Stimulated activated CD4-positive, alpha-beta T cell treated with anti-CD3 and anti-CD28 coated beads, Interleukin-2, amount 100 ng/mL, for 24 hours (primary cell): Measurements from ENCODE around the gene OR6C4.
"Not testable (repeated sequence)": the region's sequence is repeated elsewhere in the genome, so short reads cannot be mapped to it uniquely, and the experiment has no call there.

ENCODE experiments used
- DNase-seq, 2 donors: peaks; one replicate each; pipeline ENCODE4 v3.0.0-alpha.2; 2020

The OR6C4 gene

DNA sequence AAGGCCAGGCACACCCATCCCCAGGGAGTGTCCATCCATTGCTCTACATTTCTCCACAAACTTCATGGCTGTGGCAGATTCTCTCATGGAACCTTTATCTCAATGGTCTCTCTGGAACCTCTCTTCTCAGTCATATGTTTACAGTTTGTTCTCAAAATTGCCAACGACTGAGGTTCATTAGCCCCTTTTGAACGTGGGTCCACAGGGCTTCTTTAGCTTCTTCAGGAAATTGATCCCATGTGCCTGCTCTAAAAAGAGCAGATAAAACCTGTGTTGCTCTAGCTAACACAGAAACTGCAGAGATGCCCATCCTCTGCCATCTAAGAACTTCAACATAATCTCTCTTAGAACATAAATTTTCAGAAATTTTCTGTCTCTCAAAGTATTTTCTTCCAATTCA is at the start of gene OR6C4:
OR6C4 (plus strand) TSS at position 301 of the 400 bp plus-strand sequence. CDS start 1,625 bp downstream, outside the sequence.
- DNase-seq: no peak

DNA sequence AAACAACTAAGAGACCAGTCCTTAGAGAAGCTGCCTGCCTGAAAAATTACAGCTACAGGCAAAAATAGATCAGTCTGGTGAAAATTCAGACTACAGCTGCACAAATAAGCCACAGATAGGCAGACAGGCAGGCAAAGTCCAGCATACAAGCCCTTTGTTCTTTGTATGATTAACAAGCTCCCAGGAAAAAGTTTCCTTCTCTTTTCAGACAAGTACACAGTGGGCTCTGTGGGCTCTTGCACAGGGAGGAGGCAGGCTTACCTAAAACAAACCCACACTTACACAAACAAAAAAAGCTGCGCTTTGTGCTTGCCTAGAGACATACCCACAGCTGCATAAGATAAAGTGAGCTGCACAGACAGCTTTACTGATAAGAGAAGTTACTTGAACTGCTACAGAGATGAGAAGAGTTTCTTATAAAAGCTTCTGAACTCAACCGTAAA is 49.6 kb upstream of the OR6C4 start:
- DNase-seq: no peak

GRCh38 chr12:55501601-55502000 is 47.8 kb upstream of the OR6C4 start:
- no peak for DNase-seq

GRCh38 chr12:55515696-55516095 is 33.7 kb upstream of the OR6C4 start:
- no peak for DNase-seq

GRCh38 chr12:55516391-55516790 is 33.0 kb upstream of the OR6C4 start:
- DNase-seq: no peak

GRCh38 chr12:55548235-55548634 is 1.2 kb upstream of the OR6C4 start:
- not testable (repeated sequence) for DNase-seq

DNA sequence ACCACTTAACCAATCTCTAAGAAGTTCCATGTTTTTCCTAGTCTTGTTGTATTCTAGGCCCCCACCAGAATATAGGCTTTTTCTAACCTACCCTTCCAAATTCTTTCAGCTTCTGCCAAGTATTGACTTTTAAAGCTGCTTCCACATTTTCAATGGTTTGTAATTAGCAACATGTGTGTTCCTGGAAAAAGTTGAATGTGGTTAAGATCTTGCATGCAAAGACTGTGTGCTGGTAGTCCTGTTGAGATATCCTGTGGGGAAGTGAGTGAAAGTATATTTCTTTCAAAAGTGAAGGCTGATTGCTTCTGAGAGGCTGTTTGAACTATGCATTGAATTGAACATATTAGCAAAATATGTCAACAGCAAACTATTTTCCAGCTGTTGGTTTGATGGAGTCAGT is 646 bp upstream of the OR6C4 start:
- no peak for DNase-seq

DNA sequence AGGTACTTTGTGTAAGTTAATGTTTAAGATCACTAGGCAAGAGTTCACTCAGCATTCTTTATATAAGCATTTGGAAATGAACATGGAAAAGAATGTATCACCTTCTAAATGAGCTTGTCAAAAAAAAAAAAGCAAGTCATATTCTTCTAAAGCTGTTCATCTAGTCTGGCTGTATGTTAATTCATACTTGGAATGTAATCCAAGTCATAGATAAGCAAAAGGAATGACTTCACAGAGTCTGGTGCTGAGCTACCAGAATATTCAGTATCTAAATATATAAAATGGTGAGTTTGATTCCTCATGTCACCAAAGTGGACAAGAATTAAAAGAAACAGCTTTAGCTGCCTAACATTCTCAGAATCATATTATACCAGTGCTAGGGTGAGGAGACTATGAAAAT is 4.9 kb downstream of the OR6C4 start:
- no peak for DNase-seq

DNA sequence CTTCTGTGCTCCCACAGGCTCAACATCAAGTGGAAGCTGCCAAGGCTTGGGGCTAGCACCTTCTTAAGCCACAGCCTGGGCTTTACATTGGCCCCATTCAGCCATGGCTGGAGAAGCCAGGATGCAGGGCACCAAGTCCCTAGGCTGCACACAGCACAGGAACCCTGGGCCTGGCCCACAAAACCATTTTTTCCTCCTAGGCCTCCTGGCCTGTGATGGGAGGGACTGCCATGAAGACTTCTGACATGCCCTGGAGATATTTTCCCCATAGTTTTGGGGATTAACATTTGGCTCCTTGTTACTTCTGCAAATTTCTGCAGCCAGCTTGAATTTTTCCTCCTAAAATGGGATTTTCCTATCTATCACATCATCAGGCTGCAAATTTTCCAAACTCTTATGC is 20.7 kb downstream of the OR6C4 start:
- not testable (repeated sequence) for DNase-seq

DNA sequence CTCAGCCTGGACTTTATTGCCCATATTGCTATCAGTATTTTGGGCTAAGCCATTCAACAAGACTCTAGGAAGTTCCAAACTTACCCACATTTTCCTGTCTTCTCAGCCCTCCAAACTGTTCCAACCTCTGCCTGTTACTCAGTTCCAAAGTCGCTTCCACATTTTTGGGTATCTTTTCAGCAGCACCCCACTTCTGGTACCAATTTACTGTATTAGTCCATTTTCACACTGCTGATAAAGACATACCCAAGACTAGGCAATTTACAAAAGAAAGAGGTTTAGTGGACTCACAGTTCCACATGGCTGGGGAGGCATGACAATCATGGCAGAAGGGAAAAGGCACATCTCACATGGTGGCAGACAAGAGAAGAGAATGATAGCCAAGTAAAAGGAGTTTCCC is 21.3 kb downstream of the OR6C4 start:
- not testable (repeated sequence) for DNase-seq

DNA sequence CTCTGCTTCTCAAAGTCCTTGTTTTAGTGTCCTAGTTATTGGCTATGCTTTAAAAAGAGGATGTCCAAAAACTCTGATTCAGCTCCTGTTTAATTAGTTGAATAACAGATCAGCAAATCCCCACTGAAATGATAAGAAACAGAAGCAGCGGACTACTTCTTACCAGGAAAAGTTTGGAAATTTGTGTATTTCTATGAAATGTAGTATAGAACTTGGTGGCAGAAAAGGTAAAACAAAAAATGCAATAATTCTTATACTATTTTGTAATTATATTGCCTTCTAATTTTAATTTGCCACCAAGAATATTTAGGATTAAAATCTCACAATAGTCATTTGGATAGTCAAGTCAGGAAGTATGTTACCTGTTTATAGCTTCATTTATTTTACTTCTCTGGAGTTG is 22.8 kb downstream of the OR6C4 start, which contains the start of gene OR2AP1:
OR2AP1 (plus strand) TSS at position 301 of the 400 bp plus-strand sequence. CDS start 1,947 bp downstream, outside the sequence.
- no peak for DNase-seq

GRCh38 chr12:55582066-55582465 is 32.7 kb downstream of the OR6C4 start:
- no peak for DNase-seq

DNA sequence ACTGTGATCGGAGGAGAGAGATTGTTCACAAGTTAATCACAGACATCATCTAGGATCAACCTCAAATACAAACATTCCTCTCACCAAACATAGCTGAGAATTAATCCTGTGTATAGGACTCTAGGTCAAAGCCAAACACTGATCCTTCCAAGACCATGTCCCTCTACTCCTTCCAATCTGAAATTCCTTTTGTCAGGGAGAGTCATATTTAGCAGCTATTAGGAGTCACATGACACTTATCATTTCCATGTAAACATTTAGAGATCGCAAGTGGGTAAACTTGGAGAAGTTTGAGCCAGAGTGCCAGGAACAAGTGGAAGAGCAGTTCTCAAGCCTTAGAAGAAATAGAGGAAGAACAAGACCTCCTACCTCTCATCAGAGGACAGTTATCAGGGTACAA is 36.4 kb downstream of the OR6C4 start:
- no peak for DNase-seq

DNA sequence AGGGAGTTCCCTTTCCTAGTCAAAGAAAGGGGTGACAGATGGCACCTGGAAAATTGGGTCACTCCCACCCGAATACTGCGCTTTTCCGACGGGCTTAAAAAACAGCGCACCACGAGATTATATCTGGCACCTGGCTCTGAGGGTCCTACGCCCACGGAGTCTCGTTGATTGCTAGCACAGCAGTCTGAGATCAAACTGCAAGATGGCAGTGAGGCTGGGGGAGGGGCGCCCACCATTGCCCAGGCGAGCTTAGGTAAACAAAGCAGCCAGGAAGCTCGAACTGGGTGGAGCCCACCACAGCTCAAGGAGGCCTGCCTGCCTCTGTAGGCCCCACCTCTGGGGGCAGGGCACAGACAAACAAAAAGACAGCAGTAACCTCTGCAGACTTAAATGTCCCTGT is 40.8 kb downstream of the OR6C4 start:
- DNase-seq: not testable (repeated sequence)
